ENCODE measurements around the gene ASIC1. TPM values are rescaled to one million over a fixed set of nuclear protein-coding genes. Genes with fewer than 3 reads are reported as not detected.

The ASIC1 gene
- total and polyA plus RNA-seq, 2 of the 13 experiments (the other 11 are each of a cell fraction or from before 2014, with no cell fraction given), result 0.44 to 1.5 TPM

- TF ChIP-seq ZNF407 (CRISPR knock-in tag; IDR thresholded peaks at IDR 0.05; ENCODE audit: not compliant biosample characterization), result peak; percentile 49
- TF ChIP-seq FOXK1 (CRISPR knock-in tag; IDR thresholded peaks at IDR 0.05; ENCODE audit: borderline replicate concordance, low read depth), result peak; percentile 92; the same call in 1 of the 2 replicates
- 0 out of 2 replicates have a peak, but pooled peaks have one; percentile 28 for TF ChIP-seq KLF9 (CRISPR knock-in tag; IDR thresholded peaks at IDR 0.05; ENCODE audit: low read depth)
- TF ChIP-seq ZFAT (CRISPR knock-in tag; conservative IDR thresholded peaks at IDR 0.05), result no peak
- TF ChIP-seq RXRA (CRISPR knock-in tag; IDR thresholded peaks at IDR 0.05), result peak; percentile 15; the same call in 1 of the 2 replicates
- TF ChIP-seq ZNF878 (CRISPR knock-in tag; IDR thresholded peaks at IDR 0.05), result peak; percentile 98
- TF ChIP-seq IKZF5 (CRISPR knock-in tag; IDR thresholded peaks at IDR 0.05), result peak; percentile 17; the same call in 1 of the 2 replicates
- peak in 1 of 2 experiments; percentile 80; a peak in 1 of 4 replicates for TF ChIP-seq KLF16 (CRISPR knock-in tag; IDR thresholded peaks at IDR 0.05)
- peak; percentile 86 for TF ChIP-seq KMT2A (CRISPR knock-in tag; IDR thresholded peaks at IDR 0.05)
- peak; percentile 48; the same call in 1 of the 2 replicates for TF ChIP-seq ZNF441 (CRISPR knock-in tag; IDR thresholded peaks at IDR 0.05; ENCODE audit: borderline replicate concordance)
- no peak for TF ChIP-seq ZNF205 (CRISPR knock-in tag; IDR thresholded peaks at IDR 0.05)
- no peak for TF ChIP-seq NONO (IDR thresholded peaks at IDR 0.05)
- TF ChIP-seq NONO (CRISPR knock-in tag; conservative IDR thresholded peaks at IDR 0.05), result peak; percentile 51
- TF ChIP-seq ZEB1 (IDR thresholded peaks at IDR 0.05; ENCODE audit: insufficient replicate concordance, low read depth), result no peak
- peak; percentile 95 for TF ChIP-seq KAT8 (CRISPR knock-in tag; IDR thresholded peaks at IDR 0.05)
- no peak for TF ChIP-seq ZNF557 (CRISPR knock-in tag; IDR thresholded peaks at IDR 0.05)
- no peak for TF ChIP-seq REXO4 (CRISPR knock-in tag; IDR thresholded peaks at IDR 0.05; ENCODE audit: borderline replicate concordance)
- peak; percentile 51; the same call in 1 of the 2 replicates for TF ChIP-seq CBX5 (CRISPR knock-in tag; IDR thresholded peaks at IDR 0.05; ENCODE audit: borderline replicate concordance)
- peak; percentile 40; the same call in 1 of the 2 replicates for TF ChIP-seq ZNF605 (CRISPR knock-in tag; IDR thresholded peaks at IDR 0.05)
These were observed 32.0 kb upstream of the ASIC1 start, which contains the start of gene RACGAP1 (continued) for GRCh38 chr12:50025187-50026059.

Measured in HepG2 (cell line).